ENCODE data around the gene PRDM8. TPM values are rescaled to one million over a fixed set of nuclear protein-coding genes. Genes with fewer than 3 reads are reported as not detected.

The PRDM8 gene
- total RNA-seq, 3 donors from 2014 or later: 1.2 to 7.0 (median 5.9) TPM

DNA sequence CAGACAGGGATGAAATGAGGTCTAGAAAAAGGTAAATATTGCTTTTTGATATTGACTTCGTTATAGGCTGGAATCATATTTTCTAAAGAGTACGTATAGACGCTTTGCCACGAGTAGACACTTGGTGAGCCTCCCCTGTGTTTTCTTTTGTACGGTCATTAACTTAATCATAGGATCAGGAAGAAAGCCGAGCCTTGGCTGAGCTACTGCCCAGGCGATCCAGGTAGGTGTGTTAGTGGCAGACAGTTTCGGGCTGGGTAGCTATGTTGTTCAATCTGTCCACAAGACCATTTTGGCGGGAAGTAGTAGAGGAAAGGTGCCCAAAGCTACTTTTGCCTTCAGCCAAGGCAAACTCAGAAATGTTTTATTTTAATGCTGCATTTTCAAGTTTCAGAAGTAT, 8.8 kb downstream of the PRDM8 start:
- Histone ChIP-seq H3K4me1 (peaks cover 4 to 5% of the 10 kb centered on the region in 2 donors), H3K27ac (peak overlapping the region in 1 of 2 donors; percentile 23), H3K36me3 (no peaks in the 10 kb centered on the region), H3K4me3 (no peak overlapping the region), H3K9me3 (no peaks in the 10 kb centered on the region), H3K27me3 (peaks cover 0 to 36% of the 10 kb centered on the region in 2 donors)
- DNase-seq (ENCODE audit: low spot score in 2 of 2): no peak
- TF ChIP-seq, protein P1, sequence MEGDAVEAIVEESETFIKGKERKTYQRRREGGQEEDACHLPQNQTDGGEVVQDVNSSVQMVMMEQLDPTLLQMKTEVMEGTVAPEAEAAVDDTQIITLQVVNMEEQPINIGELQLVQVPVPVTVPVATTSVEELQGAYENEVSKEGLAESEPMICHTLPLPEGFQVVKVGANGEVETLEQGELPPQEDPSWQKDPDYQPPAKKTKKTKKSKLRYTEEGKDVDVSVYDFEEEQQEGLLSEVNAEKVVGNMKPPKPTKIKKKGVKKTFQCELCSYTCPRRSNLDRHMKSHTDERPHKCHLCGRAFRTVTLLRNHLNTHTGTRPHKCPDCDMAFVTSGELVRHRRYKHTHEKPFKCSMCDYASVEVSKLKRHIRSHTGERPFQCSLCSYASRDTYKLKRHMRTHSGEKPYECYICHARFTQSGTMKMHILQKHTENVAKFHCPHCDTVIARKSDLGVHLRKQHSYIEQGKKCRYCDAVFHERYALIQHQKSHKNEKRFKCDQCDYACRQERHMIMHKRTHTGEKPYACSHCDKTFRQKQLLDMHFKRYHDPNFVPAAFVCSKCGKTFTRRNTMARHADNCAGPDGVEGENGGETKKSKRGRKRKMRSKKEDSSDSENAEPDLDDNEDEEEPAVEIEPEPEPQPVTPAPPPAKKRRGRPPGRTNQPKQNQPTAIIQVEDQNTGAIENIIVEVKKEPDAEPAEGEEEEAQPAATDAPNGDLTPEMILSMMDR (IDR thresholded peaks at IDR 0.05): no peak
- TF ChIP-seq POLR2A (IDR thresholded peaks at IDR 0.05): no peak
- no peak for TF ChIP-seq POLR2AphosphoS5 (IDR thresholded peaks at IDR 0.05)
- intact Hi-C loops (cut with DNase I; ENCODE audit: low total_unique reads): loop anchor here (1.0 kb wide), 1 partner anchor 17 kb away; no protein-coding TSS in a partner anchor

DNA sequence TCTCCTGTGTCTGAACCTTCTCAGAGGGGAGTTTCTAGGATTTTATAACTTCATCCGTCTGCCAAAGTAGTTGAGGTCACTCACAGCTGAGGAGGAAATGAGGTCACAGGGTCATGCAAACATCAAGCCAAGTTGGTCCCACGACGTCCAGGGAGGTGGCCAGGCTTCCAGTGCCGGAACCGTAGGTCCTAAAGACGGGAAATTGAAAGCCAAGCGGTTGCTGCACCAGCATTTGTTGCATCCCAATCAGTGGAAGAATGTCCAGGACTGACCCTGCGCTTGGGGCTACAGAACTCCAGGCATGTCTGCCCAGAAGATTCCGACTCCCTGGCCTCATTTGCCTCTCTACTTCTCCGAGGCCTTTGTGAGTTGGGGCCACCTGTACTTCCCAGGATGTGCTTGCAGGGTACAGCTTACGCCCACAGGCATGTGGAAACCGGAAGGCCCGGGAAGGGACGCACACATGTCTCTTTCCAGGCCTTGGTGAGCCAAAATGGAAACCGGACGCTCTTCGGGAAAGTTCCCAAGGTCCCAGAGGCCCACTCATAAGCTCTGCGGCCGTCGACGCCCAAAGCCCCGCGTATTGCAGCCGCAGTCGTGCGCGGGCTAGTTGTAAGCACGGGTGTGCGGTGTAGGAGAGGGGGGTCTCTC, 9.3 kb downstream of the PRDM8 start:
- peak overlapping the region in 1 of 3 donors; percentile 0 for H3K4me3 ChIP-seq
- no peak for DNase-seq (ENCODE audit: low spot score in 2 of 2)
- no peaks in the 10 kb centered on the region for H3K9me3 ChIP-seq
- TF ChIP-seq POLR2A (IDR thresholded peaks at IDR 0.05) (no peak), POLR2AphosphoS5 (IDR thresholded peaks at IDR 0.05) (no peak)
- TF ChIP-seq, protein P1 (IDR thresholded peaks at IDR 0.05): no peak
- H3K27me3 ChIP-seq: peaks cover 0 to 31% of the 10 kb centered on the region in 2 donors
- peaks cover 2 to 4% of the 10 kb centered on the region in 2 donors for H3K4me1 ChIP-seq
- peak overlapping the region in 1 of 2 donors; percentile 22 for H3K27ac ChIP-seq
- intact Hi-C loops (cut with DNase I; ENCODE audit: low total_unique reads): loop anchor here (1.0 kb wide), 1 partner anchor 17 kb away; no protein-coding TSS in a partner anchor
- H3K36me3 ChIP-seq: no peaks in the 10 kb centered on the region

DNA sequence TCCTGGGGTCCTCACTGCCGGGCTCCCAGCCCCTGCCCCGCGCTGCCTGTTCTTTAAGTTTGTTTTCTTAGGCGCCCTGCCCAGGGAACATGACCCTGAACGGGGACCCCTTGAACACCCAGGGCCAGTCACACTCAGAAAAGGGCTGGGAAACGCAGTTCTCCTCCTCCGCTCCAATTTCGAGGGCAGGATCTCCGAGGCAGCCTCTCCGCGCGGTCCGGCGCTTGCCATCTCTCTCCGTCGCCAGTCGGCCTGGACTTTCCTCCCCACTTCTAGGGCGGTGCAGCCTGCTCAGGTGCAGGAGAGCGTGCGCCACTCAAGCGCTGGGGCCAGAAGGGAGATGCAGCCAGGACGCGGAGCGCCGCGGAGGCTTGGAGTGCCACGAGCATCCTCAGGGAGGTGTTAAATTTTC, 9.9 kb downstream of the PRDM8 start:
- H3K27ac ChIP-seq: peak overlapping the region in 1 of 2 donors; percentile 22
- TF ChIP-seq POLR2A (IDR thresholded peaks at IDR 0.05): no peak
- no peak for TF ChIP-seq POLR2AphosphoS5 (IDR thresholded peaks at IDR 0.05)
- TF ChIP-seq, protein P1 (IDR thresholded peaks at IDR 0.05): no peak
- intact Hi-C loops (cut with DNase I; ENCODE audit: low total_unique reads): no loop called here

DNA sequence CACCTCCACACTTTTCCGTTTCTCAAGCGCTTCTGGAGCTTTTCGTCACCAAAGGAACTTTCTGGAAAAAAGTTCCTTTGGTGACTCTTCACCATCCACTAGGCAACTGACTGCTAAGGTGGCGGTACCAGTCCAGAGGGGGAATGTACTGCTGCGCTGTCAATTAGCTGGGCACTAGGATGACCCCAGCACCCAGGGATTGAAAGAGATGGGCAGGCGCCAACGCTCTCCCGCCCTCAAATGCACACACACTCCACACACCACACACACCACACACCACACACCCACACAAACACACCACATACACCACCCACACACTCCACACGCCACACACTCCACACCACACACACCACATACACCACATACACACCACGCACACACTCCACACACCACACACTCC, 10.4 kb downstream of the PRDM8 start:
- Histone ChIP-seq H3K4me1 (peaks cover 0 to 4% of the 10 kb centered on the region in 2 donors), H3K36me3 (no peaks in the 10 kb centered on the region), H3K27me3 (peaks cover 0 to 25% of the 10 kb centered on the region in 2 donors), H3K27ac (no peak overlapping the region), H3K9me3 (no peaks in the 10 kb centered on the region), H3K4me3 (no peak overlapping the region)
- no peak for DNase-seq (ENCODE audit: low spot score in 2 of 2)
- intact Hi-C loops (cut with DNase I; ENCODE audit: low total_unique reads): no loop called here
- TF ChIP-seq POLR2AphosphoS5 (IDR thresholded peaks at IDR 0.05) (no peak), POLR2A (IDR thresholded peaks at IDR 0.05) (no peak)
- TF ChIP-seq, protein P1 (IDR thresholded peaks at IDR 0.05): no peak

More for the DNA sequence above, 9.9 kb downstream of the PRDM8 start:
- peaks cover 0 to 29% of the 10 kb centered on the region in 2 donors for H3K27me3 ChIP-seq
- no peak for DNase-seq (ENCODE audit: low spot score in 2 of 2)
- H3K36me3 ChIP-seq: no peaks in the 10 kb centered on the region
- H3K4me1 ChIP-seq: peaks cover 0 to 4% of the 10 kb centered on the region in 2 donors
- H3K4me3 ChIP-seq: peak overlapping the region in 1 of 3 donors; percentile 0
- H3K9me3 ChIP-seq: no peaks in the 10 kb centered on the region

DNA sequence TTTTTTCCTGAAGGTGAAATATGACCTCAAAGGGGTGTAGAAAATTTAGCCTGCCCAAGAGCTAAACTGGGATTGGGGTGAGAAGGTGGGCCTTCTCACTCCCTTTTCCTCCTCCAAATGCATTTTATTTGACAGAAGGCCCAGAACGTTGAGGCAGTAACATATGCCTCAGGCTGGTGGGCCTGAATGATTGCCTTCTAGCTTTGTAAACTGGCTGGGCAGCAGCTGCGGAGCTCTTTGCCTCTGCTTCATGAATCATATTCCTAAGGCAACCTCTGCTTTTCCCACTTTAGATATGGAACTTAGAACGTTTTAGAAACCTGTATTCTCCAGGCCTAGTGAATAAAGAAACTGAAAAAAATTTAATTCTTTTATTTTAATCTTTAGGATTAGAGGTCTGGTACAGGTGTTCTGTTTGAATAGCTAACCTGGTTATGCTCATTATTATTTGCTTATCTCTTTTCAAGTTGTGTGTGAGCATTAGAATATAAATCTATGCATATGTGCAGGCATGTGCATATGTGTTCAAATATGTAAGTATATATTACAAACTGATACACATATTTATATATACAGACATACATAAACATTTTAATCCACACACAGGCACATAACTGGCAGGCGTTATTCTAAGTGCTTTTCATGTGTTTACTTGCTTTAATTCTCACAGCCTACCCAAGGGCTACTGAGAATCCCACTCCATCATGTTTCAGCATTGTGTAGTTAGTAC, 11.5 kb downstream of the PRDM8 start:
- H3K4me3 ChIP-seq: no peak overlapping the region
- TF ChIP-seq POLR2AphosphoS5 (IDR thresholded peaks at IDR 0.05) (no peak), POLR2A (IDR thresholded peaks at IDR 0.05) (no peak)
- TF ChIP-seq, protein P1 (IDR thresholded peaks at IDR 0.05): no peak
- no peaks in the 10 kb centered on the region for H3K36me3 ChIP-seq
- no peak for DNase-seq (ENCODE audit: low spot score in 2 of 2)
- H3K27me3 ChIP-seq: peaks cover 0 to 16% of the 10 kb centered on the region in 2 donors
- H3K27ac ChIP-seq: no peak overlapping the region
- intact Hi-C loops (cut with DNase I; ENCODE audit: low total_unique reads): no loop called here
- no peaks in the 10 kb centered on the region for H3K9me3 ChIP-seq
- no peaks in the 10 kb centered on the region for H3K4me1 ChIP-seq

All from breast epithelium (tissue), 4 donors.